Stomach (tissue), 9 donors: ENCODE measurements around the gene PIGL. TPM values are rescaled to one million over a fixed set of nuclear protein-coding genes. Genes with fewer than 3 reads are reported as not detected.

Experiments
- DNase-seq, 2 donors: peaks; one replicate each; pipeline versions ENCODE4 v3.0.0 to v3.0.0-alpha.2; 2013 to 2019
- H3K27ac ChIP-seq, 5 donors: fragments of 200-600 bp in 4 of 5; sonication (generic) in 4 of 5; one replicate each; pipeline ENCODE4 v1.5.1; 2013 to 2019; ENCODE audit warnings: mild to moderate bottlenecking in 1 of 5, moderate library complexity in 1 of 5
- H3K27me3 ChIP-seq, 3 donors: fragments of 200-600 bp; sonication (generic); one replicate each; pipeline ENCODE4 v1.5.1; 2017 to 2019; ENCODE audit warnings: mixed run types in 1 of 3
- H3K36me3 ChIP-seq, 4 donors: fragments of 200-600 bp; sonication (generic); 1 replicate in 3 of 4; 2 replicates in 1 of 4; pipeline ENCODE4 v1.5.1; 2016 to 2019
- H3K4me1 ChIP-seq, 4 donors: fragments of 200-600 bp; sonication (generic); one replicate each; pipeline ENCODE4 v1.5.1; 2016 to 2019
- H3K4me3 ChIP-seq, 4 donors: fragments of 200-600 bp; sonication (generic) in 3 of 4; one replicate each; pipeline ENCODE4 v1.5.1; 2016 to 2019; ENCODE audit warnings: mild to moderate bottlenecking in 1 of 4
- H3K9me3 ChIP-seq, 4 donors: fragments of 200-600 bp; sonication (generic); one replicate each; pipeline ENCODE4 v1.5.1; 2016 to 2019
- CTCF ChIP-seq, 7 experiments: fragments of 450-650 bp in 4 of 7; fragments of 200-600 bp in 3 of 7; sonication (generic) in 3 of 7; IDR thresholded peaks; one replicate each; pipeline ENCODE4 v1.5.1; 2016 to 2019; ENCODE audit warnings: antibody characterized with exemption in 7 of 7, control low read depth in 2 of 7, mild to moderate bottlenecking in 1 of 7
- EP300 ChIP-seq: sonication (generic); formaldehyde crosslinking; IDR thresholded peaks from one replicate; pipeline ENCODE4 v1.6.1; 2017; ENCODE audit warnings: antibody characterized with exemption
- POLR2A ChIP-seq, 4 donors: fragments of 450-650 bp; IDR thresholded peaks; one replicate each; pipeline ENCODE4 v1.6.1; 2016; ENCODE audit warnings: antibody characterized with exemption in 4 of 4, control low read depth in 2 of 4, mild to moderate bottlenecking in 1 of 4, moderate library complexity in 1 of 4
- POLR2AphosphoS5 ChIP-seq, 3 donors: sonication (generic); formaldehyde crosslinking; IDR thresholded peaks; one replicate each; pipeline ENCODE4 v1.6.1; 2016; ENCODE audit warnings: antibody characterized with exemption in 3 of 3
- WGBS, 5 donors: extraction: QIAGEN DNeasy Blood & Tissue Kit in 3 of 5; methylation state at CpG; one replicate each; pipeline versions ENCODE4 v1.1.5 to v1.1.7; 2013 to 2018; 5-methylcytosine and 5-hydroxymethylcytosine counted together
- intact Hi-C: fragments of 100-400 bp; cut with DNase I; formaldehyde crosslinking; loops from one replicate; pipeline ENCODE4 v1.15.1; 2023; ENCODE audit warnings: low total_unique reads
- polyA plus RNA-seq, 3 donors: library from polyadenylated mRNA; stranded (reverse); fragments of 200-250 nt; gene quantifications; one replicate each; pipeline ENCODE4 v1.2.3, GENCODE V29; 2013
- total RNA-seq, 5 donors: library from RNA; depleted of rRNA; stranded (reverse); fragments of >200 nt; gene quantifications; one replicate each; pipeline versions ENCODE4 v1.1.0 to v1.2.3, GENCODE V29; 2014 to 2016
- donor health status: healthy with polysubstance abuse.
- donor health status: Bipolar disorder and iron deficiency.
- donor health status: healthy.

Gene PIGL
- total and polyA plus RNA-seq, 8 donors = 5.8 to 72.3 (median 35.3) TPM

GRCh38 chr17:16254773-16255400 lies 37.9 kb downstream of the PIGL start:
- Histone ChIP-seq H3K4me3 (no peak overlapping the region), H3K27me3 (no peaks in the 10 kb centered on the region), H3K27ac (peak overlapping the region; percentile 3 to 88 (median 81)), H3K9me3 (no peaks in the 10 kb centered on the region), H3K4me1 (peaks cover 7 to 50% (median 28%) of the 10 kb centered on the region in 4 donors), H3K36me3 (no peaks in the 10 kb centered on the region)
- no peak for TF ChIP-seq POLR2A (IDR thresholded peaks at IDR 0.05)
- no peak for TF ChIP-seq EP300
- TF ChIP-seq POLR2AphosphoS5 (IDR thresholded peaks at IDR 0.05) = no peak
- no peak for TF ChIP-seq CTCF (IDR thresholded peaks at IDR 0.05)
- WGBS, 5 donors = 58 to 62% (median 59%) methylated on average over 9 of the region's 9 CpGs
- intact Hi-C loops = no loop called here
- DNase-seq = no peak

GRCh38 chr17:16255481-16255921 lies 38.5 kb downstream of the PIGL start:
- Histone ChIP-seq H3K27me3 (no peaks in the 10 kb centered on the region), H3K27ac (peak overlapping the region; percentile 17 to 88 (median 81)), H3K4me1 (peaks cover 7 to 50% (median 28%) of the 10 kb centered on the region in 4 donors), H3K9me3 (no peaks in the 10 kb centered on the region), H3K36me3 (peaks cover 0 to 2% (median 0%) of the 10 kb centered on the region in 4 donors), H3K4me3 (peak overlapping the region in 1 of 4 donors; percentile 18)
- intact Hi-C loops = no loop called here
- DNase-seq = peak; percentile 75 to 89
- TF ChIP-seq POLR2AphosphoS5 (IDR thresholded peaks at IDR 0.05) (peak in 2 of 3 donors; percentile 33 to 55), EP300 (no peak), CTCF (IDR thresholded peaks at IDR 0.05) (peak in 1 of 7 experiments; percentile 15), POLR2A (IDR thresholded peaks at IDR 0.05) (no peak)
- WGBS, 5 donors = 13 to 42% (median 20%) methylated on average over 4 of the region's 4 CpGs

- TF ChIP-seq CTCF (IDR thresholded peaks at IDR 0.05) = no peak
- no peak for TF ChIP-seq POLR2A (IDR thresholded peaks at IDR 0.05)
- no peak for TF ChIP-seq EP300
- TF ChIP-seq POLR2AphosphoS5 (IDR thresholded peaks at IDR 0.05) = no peak
- intact Hi-C loops = no loop called here
- H3K9me3 ChIP-seq = no peaks in the 10 kb centered on the region
- WGBS, 5 donors = 78 to 95% (median 87%) methylated on average over 1 of the region's 1 CpG
- no peak for DNase-seq
- H3K27me3 ChIP-seq = no peaks in the 10 kb centered on the region
- no peak overlapping the region for H3K4me3 ChIP-seq
- H3K4me1 ChIP-seq = peaks cover 7 to 38% (median 23%) of the 10 kb centered on the region in 4 donors
- H3K27ac ChIP-seq = no peak overlapping the region
- H3K36me3 ChIP-seq = peaks cover 0 to 6% (median 0%) of the 10 kb centered on the region in 4 donors
Observed at GRCh38 chr17:16258901-16259300, 41.9 kb downstream of the PIGL start.

- WGBS, 5 donors = 91 to 100% (median 98%) methylated on average over 2 to 6 of the region's 6 CpGs
- Histone ChIP-seq H3K4me1 (peaks cover 4 to 28% (median 14%) of the 10 kb centered on the region in 4 donors), H3K27me3 (no peaks in the 10 kb centered on the region), H3K36me3 (peaks cover 0 to 6% (median 0%) of the 10 kb centered on the region in 4 donors), H3K27ac (no peak overlapping the region), H3K9me3 (no peaks in the 10 kb centered on the region), H3K4me3 (no peak overlapping the region)
- TF ChIP-seq CTCF (IDR thresholded peaks at IDR 0.05) (no peak), EP300 (no peak), POLR2A (IDR thresholded peaks at IDR 0.05) (no peak), POLR2AphosphoS5 (IDR thresholded peaks at IDR 0.05) (no peak)
- DNase-seq = no peak
- intact Hi-C loops = no loop called here
Observed at GRCh38 chr17:16259926-16260325, 42.9 kb downstream of the PIGL start.
